Limb (tissue), 2 donors: Measurements from ENCODE around the gene SGF29.
"Not testable (repeated sequence)": the region's sequence is repeated elsewhere in the genome, so short reads cannot be mapped to it uniquely, and the experiment has no call there.

Experiments
- DNase-seq, 2 donors: peaks; one replicate each; pipeline ENCODE4 v3.0.0-alpha.2; 2016; ENCODE audit errors: extremely low spot score in 2 of 2

The SGF29 gene

DNA sequence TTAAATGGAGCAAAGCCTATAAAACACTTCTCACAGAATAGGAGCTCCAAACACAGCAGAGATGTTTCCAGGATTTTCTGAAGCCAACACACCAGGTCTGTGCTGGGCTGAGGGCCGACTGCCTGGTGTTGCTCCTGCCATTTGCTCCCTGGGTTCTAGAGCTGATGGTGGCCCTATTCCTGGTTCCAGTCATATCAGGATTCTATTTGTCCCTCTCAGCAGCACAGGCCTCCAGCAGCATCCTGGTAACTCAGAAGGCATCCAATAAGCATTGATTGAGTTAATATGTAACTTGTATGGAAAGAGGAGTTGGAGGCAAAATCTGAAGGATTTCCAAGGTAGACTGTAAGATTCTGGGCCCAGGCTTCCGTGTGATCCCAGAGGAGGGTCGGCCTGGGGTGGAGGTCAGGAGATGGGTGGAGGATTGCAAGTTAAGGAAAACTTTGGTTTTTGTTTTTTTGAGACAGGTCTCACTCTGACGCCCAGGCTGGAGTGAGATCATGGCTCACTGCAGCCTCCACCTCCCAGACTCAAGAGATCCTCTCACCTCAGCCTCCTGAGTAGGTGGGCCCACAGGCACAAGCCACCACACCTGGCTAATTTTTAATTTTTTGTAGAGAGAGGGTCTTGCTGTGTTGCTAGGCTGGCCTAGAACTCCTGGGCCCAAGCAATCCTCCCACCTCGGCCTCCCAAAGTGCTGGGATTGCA lies 20.6 kb upstream of the SGF29 start:
- no peak for DNase-seq

DNA sequence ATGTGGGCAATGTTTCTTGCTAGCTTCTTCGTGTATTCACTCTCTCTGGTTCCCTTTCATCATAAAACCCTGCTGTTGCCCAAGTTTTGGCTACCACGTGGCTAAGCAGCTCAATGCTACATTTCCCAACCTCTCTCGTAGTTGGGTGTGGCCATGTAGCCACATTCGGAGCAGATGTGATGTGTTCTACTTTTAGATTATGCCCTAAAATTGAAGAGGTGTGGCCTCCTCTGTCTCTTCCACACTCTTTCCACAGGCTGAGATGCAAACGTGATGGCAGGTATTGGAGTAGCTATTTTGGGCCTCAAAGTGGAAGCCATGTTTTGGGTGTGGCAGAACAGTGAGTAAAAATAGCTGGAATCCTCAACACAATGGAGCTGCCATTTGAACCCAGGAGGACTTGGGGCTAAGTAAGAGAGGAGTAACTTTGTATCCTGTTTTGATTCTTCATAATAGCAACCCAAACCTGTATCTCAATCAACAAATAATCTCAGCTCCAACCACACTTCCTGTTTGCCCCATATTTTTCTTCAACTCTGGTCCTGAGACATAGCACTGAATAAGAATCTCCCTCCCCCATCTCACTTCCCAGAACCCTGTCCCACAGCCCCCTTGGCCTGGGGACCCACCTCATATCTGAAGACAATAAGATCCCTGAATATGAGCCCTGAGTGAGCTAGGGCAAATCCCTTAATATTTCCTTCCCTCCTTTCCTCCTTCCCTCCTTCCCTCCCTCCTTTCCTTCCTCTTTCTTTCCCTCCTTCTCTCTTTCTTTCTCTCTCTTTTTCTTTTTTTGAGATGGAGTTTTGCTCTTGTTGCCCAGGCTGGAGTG lies 19.0 kb upstream of the SGF29 start:
- DNase-seq, result no peak

DNA sequence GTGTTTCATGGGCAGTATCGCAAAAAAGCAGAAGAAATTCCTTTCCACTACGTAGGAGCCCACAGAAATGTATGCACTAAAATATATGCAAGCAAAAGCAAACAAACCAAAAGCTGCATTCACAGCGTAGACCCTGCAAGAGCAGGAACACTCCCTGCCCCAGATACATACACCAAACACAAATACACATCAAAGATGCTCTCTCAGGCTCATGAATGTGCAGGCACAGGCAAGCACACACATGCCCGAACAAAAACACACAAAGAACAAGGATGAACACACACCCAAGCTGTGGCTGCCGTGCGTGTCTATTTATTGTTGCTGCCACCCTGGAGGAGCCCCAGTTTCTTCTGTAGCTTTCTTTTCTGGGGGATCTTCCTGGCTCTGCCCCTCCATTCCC lies 16.6 kb upstream of the SGF29 start:
- no peak for DNase-seq

DNA sequence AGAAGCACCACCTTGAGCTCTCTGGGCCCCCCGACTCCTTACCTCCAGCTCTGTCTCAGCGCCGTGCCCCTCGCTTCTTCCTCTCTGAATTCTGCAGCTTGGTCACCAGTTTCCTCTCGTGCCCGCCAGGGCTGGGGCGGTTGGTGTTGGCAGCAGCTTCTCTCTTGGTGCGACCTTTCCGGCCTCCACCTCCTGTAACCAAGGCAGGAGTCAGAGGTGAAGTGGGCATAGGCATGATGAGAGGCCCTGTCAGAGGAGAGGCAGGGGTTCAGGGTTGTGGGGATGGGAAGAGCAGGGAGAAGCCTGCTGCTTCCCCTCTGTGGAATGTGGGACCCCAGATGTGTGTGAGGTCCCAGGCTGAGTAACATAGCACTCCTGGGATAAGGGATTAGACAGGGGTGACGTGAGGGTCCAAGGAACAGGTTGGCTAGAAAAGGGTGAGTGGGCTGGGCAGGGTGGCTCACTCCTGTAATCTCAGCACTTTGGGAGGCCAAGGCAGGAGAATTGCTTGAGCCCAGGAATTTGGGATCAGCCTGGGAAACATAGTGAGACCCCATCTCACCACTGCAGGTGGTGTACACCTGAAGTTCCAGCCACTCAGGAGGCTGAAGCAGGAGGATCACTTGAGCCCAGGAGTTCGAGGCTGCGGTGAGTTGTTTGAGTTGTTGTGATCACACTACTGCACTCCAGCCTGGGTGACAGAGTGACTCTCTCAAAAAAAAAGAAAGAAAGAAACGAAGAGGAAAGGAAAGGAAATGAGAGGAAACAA lies 15.6 kb upstream of the SGF29 start:
- DNase-seq, result no peak

DNA sequence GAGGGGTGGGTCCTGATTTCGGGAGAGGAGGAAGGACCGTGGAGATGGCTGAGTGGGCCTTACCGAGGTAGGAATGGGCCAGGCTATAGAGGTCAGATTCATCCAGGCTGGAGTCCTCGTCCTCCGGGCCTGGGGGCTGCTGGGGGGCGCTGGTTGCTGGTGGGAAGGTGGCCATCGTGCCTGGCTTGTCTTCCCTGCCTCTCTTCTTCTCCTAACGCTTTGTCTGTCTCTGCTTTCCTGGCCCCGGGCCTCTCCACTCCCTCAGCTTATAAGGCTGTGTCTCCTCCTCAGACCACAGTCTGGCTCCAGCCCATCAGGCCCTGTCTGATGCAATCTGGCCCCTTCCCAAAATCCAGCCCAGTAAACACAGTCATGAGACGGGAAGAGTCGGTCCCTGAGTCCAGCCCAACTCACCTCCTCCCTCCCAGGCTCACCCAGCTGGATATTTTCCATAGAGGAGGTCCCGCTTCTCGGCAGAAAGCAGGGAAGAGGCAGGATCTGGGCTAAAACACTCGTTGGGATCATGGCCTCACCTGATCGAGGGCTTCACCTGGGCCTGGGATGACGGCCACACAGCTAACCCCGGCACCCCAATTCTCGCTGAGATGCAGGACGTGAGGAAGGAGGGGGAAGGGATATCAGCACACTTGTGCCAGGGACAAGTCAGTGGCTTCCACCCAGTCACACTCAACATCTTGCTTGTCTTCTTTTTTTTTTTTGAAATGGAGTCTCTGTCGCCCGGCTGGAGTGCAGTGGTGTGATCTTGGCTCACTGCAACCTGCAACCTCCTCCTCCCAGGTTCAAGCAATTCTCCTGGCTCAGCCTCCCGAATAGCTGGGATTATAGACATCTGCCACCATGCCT lies 14.8 kb upstream of the SGF29 start, which contains the start of gene NUPR1:
NUPR1 (minus strand) TSS at position 242 of the 864 bp plus-strand sequence; CDS start at position 175, 67 bp downstream.
- peak; percentile 85 to 90 for DNase-seq

DNA sequence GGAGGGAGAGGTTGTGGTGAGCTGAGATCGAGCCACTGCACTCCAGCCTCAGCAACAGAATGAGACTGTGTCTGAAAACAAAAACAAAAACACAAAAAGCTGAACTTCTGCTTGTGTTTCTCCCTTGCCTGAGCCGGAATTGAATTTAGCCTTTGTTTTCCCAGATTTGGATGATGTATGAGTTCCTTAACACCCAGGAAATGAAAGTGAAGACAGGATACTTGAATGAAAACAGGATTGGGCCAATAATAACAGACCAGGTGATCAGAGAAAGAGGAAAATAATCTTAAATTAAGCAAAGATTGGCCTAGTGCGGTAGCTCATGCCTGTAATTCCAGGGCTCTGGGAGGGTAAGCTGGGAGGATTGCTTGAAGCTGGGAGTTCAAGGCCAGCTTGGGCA lies 13.4 kb upstream of the SGF29 start:
- DNase-seq, result no peak

DNA sequence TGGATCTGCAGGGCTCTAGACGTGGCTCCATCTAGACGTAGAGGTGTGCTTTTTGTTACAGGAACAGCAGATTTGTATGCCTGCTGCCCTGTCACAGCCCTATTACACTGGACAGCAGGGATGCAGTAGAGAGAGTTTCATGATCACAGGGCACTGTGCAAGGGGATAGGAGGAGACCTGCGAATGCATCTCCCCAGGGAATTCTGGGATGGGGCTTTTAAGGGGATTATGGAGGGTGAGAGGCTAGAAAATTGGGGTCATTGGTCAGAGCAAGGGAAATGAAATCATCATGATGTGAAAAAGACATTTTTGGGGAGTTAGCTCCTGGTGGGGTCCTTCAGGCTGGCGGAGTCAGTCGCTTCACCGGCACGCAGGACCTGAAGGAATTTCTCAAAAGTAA lies 11.1 kb upstream of the SGF29 start:
- no peak for DNase-seq

DNA sequence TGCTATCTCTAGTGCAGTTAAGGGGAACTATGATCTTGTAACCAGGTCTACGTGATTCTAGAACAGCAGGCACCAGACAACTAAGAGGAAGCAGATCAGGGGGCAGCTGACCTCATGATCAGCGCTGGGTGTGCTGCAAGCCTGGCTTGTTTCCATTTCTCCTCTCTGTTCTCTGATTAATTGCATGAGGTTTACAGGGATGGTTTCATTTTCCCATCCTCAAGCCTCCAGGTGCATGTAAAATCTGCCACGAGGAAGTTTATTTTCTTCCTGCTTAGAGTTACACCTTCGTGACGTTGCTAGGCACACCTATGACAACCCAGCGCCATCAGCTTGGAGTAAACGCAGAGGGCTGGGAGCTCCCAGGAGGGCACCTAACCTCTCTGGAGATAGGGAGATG lies 10.6 kb upstream of the SGF29 start:
- no peak for DNase-seq

DNA sequence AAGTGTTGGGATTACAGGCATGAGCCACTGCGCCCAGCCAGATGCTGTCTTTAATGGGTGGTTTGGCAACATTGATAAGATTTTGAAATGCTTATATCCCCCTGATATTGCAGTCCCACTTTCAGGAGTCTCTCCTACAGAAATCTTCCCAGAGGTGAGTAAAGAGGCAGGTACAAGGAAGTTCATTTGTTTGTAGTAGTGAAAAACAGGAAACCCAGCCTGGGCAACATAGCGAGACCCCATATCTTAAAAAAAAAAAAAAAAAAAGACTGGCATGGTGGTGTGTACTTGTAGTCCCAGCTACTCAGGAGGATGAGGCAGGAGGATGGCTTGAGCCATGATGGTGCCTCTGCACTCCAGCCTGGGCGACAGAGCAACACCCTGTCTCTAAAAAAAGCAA lies 8.7 kb upstream of the SGF29 start:
- no peak for DNase-seq

DNA sequence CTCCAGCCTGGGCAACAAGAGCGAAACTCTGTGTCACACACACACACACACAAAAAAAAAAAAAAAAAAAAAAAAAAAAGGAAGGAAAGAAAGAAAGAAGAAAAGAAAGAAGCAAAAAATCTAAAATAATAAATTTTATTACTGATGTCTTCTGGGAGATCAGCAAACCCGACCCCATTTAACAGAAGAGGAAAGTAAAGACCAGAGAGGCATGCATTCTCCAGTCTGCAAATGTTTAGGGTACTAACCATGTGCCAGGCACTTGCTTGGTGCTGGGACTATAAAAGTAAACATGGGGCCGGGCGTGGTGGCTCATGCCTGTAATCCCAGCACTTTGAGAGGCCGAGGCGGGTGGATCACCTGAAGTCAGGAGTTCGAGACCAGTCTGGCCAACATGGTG lies 7.8 kb upstream of the SGF29 start:
- DNase-seq, result not testable (repeated sequence)

DNA sequence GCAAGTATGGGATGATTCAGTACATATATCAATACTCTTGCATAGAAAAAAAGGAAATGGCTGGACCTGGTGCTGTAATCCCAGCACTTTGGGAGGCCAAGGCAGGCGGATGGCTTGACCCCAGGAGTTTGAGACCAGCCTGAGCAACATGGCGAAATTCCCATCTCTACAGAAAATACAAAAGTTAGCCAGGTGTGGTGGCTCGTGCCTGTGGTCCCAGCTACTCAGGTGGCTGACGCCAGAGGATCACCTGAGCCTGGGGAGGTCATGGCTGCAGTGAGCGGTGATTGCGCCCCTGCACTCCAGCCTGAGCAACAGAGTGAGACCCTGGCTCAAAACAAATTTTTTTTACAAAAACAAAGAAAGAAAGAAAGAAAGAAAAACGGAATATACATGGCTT lies 7.1 kb upstream of the SGF29 start:
- no peak for DNase-seq

DNA sequence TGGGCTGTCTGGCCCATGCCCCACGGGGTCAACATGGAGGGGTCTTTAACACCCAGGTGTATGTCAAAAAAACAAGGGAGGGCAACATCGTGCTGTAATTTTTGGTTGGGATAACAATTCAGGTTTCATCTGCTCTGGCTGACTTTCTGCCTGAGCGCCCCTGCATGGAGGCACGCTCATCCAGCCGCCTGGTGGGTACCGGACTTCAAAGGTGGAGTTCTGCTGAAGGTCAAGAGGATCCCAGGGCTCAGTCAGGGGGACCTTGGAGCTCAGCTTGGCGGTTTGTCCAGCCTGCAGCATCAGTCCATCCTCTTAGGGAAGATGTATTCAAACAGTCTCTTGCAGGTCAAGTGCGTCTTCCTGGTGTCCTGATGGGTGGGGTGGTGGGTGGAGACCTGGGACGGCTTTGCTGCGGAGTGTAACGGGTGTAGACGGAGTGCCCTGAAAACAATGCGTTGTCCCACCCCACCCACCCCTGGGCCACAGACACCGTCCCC lies 5.4 kb upstream of the SGF29 start:
- DNase-seq, result no peak

DNA sequence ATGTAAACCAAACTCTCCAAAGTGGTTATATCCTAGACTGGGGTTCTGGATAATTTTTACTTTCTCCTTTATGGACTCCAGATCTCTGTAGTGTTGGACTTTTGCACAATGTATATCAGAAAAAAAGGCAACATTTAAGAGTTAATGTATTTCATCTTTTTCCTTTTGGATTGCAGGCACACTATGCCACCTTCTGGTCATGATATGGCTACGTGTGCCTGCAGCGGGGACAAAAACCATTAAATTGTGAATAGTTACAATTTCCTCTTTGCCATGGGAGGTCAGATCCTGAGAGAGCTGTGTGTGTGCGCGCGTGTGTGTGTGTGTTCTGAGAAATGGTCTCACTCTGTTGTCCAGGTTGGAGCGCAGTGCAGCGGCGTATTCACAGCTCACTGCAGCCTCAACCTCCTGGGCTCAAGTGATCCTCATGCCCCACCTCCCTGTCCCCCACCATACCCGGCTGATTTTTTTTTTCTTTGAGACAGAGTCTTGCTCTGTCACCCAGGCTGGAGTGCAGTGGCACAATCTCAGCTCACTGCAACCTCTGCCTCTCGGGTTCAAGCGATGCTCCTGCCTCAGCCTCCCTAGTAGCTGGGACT lies 4.3 kb upstream of the SGF29 start:
- DNase-seq, result no peak

DNA sequence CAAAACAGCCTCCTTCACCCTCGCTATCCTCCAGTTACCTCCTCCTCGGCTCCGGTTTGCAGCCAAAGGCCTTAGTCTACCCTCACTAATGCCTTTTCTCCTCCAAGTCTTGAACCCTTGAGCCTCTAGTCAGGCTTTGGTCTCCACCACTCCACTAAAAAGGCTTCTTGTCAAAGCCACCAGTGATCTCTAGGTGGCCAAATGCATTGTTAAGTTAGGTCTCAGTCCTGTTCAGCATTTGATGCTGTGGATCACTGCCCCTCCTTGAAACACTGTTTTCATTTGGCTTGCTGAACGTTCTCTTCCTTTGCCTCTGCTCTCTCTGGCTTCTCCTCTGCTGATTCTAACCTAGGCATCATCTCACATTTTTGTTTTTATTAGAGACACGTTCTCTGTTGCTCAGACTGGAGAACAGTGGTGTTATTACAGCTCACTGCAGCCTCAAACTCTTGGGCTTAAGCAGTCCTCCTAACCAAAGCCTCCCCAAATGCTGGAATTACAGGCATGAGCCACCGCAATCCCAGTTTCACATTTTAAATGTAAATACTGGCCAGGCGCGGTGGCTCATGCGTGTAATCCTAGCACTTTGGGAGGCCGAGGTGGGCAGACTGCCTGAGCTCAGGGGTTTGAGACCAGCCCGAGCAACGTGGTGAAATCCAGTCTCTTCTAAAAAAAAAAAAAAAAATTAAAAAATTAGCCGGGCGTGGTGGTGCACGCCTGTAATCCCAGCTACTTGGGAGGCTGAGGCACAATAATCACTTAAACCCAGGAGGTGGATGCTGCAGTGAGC lies 1.1 kb downstream of the SGF29 start:
- no peak for DNase-seq

DNA sequence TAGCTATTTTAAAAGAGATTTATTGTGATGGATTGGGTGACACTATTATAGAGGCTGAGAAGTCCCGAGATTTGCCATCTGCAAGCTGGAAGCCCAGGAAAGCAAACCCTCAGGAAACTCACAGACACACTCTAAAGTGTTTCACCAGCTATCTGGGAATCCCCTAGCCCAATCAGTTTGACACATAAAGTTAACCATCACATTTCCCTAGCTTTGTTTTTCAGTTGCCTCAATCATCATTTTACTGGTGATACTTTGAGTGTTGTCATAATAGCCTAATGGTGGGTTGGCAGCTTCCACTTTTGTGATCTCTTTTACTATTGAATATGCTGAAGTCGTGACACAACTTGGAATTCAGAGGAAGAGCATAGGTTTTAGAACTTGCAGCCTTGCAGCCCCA lies 1.8 kb downstream of the SGF29 start:
- no peak for DNase-seq

DNA sequence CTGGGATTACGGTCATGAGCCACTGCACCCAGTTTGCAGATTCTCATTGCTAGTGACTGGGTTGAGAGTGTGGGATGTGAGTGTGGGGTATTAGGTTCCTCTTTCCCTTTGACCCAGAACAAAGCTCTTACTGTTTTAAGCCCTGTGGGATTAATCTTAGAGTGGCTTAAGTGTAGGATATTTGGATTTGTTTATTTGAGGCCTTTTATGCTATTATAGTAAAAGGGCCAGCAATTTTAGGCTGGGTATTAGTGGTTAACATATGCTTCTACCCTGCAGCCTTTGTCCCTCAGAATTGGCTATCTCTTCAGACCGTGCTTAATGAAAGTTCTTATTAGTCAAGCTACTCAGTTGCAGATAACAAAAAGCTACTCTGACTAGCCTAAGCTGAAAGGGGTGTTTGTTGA lies 3.2 kb downstream of the SGF29 start:
- DNase-seq, result no peak

DNA sequence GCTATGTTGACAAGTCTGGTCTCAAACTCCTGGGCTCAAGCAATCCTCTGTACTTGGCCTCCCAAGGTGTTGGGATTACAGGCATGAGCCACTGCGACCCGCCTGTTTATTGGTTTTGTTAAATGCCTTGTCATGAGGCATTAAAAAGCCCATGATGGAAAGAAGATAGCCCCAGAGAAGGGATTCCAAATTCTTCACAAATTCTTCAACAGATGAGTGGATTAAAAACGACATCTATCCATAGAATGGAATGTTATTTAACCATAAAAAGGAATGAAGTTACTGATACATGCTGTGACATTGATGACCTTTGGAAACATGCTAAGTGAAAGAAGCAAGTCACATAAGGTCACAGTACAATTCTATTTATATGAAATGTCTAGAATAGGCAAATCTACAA lies 4.7 kb downstream of the SGF29 start:
- DNase-seq, result no peak

DNA sequence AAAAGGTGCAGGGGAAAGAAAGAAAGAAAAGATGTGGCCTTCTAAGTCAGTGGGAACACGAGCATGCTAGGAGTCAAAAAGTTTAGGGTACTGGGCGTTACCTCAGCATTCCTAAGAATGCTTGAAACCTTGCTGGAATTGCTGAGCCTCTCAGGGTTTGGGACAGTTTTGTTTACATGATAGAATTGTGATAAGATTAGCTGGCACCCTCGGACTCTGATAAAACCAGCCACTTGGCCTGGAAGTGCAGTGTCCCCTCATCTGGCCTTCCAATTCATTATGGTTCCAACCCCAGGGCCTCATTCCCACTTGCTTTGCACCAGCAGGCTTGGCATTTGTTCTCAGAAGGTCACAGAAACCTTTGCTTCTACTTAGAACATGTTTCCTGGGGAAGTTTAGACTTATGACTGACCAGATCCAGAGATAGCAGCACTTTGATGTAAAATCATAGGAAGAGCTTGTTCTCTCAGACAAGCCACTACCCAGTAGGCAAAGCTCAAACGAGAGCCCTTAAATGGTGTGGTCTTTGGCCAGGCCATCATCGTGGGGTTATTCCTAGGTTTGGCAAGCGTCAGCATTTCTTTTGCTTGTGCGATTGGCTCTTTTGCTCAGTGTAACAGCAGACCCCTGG lies 8.0 kb downstream of the SGF29 start:
- no peak for DNase-seq

DNA sequence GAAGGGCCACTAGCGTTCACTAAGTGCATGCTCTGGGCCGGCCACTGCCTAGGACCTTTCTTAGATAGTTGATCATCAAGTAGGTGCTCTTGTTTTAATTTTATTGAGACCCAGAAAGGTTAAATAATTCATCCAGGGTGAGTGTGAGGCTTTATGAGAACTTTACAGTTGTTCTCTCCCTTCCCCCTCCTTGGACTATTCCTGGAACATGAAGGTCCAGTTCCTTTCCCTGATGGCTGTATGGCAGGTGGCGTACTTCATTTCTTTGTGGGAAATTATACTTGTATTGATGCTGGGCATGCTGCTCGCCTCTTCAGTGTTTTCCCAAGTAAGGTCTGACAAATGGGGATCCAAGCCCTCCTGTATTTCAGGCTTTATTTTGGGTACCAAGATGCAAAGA lies 8.5 kb downstream of the SGF29 start:
- DNase-seq, result no peak
